Osteoblast (primary cell): ENCODE data around the gene KIAA1217. TPM values are rescaled to one million over a fixed set of nuclear protein-coding genes. Genes with fewer than 3 reads are reported as not detected.
A peak's percentile ranks its signal among the peaks of the same experiment; 100 is the strongest.

Experiments used
- DNase-seq: peaks from one replicate; pipeline ENCODE4 v3.0.0; 2011; ENCODE audit warnings: low spot score, mixed read lengths; ENCODE audit not compliant: insufficient read length; ENCODE audit errors: missing footprints
- H2AFZ ChIP-seq: 2 replicates; pipeline ENCODE4 v1.6.0; 2011; ENCODE audit warnings: mild to moderate bottlenecking, low read length
- H3K27ac ChIP-seq: 2 replicates; pipeline ENCODE4 v1.5.1; 2011; ENCODE audit warnings: mild to moderate bottlenecking, low read depth, low read length, moderate library complexity
- H3K27me3 ChIP-seq: 2 replicates; pipeline ENCODE4 v1.6.0; 2012; ENCODE audit warnings: mild to moderate bottlenecking, control low read depth, inconsistent platforms, low read length, moderate library complexity; ENCODE audit not compliant: insufficient read depth
- H3K36me3 ChIP-seq: 2 replicates; pipeline ENCODE4 v1.5.1; 2011; ENCODE audit warnings: mild to moderate bottlenecking, low read length, control low read depth, moderate library complexity; ENCODE audit not compliant: insufficient read depth
- H3K4me1 ChIP-seq: 2 replicates; pipeline ENCODE4 v1.5.1; 2011; ENCODE audit warnings: mild to moderate bottlenecking, low read length, control low read depth, moderate library complexity; ENCODE audit not compliant: insufficient read depth
- H3K4me2 ChIP-seq: 2 replicates; pipeline ENCODE4 v1.6.0; 2011; ENCODE audit warnings: mild to moderate bottlenecking, low read length; ENCODE audit not compliant: insufficient read depth
- H3K4me3 ChIP-seq: fragments of 200-600 bp; sonication (generic); 3 replicates; pipeline ENCODE4 v1.5.1; 2012; ENCODE audit warnings: mild to moderate bottlenecking, low read length, inconsistent platforms; ENCODE audit not compliant: insufficient read depth
- H3K79me2 ChIP-seq: 2 replicates; pipeline ENCODE4 v1.6.0; 2012; ENCODE audit warnings: mild to moderate bottlenecking, low read length, control low read depth, inconsistent platforms; ENCODE audit not compliant: insufficient read depth
- H3K9me3 ChIP-seq: 2 replicates; pipeline ENCODE4 v1.5.1; 2011; ENCODE audit warnings: low read depth, low read length, control low read depth
- H4K20me1 ChIP-seq: 2 replicates; pipeline ENCODE4 v1.6.0; 2012; ENCODE audit warnings: mild to moderate bottlenecking, low read length, control low read depth; ENCODE audit not compliant: insufficient read depth
- total RNA-seq: library from RNA; depleted of rRNA; stranded (reverse); fragments of >200 nt; gene quantifications from 2 replicates; pipeline ENCODE4 v1.2.3, GENCODE V29; 2012
- TF ChIP-seq, protein P1 (sequence below): IDR thresholded peaks from 2 replicates; pipeline ENCODE4 v1.5.1; 2011; ENCODE audit warnings: mild to moderate bottlenecking, low read depth, low read length, moderate library complexity; ENCODE audit errors: extremely low read depth

KIAA1217 gene
- total RNA-seq, 1 donor = 51.0 TPM

DNA sequence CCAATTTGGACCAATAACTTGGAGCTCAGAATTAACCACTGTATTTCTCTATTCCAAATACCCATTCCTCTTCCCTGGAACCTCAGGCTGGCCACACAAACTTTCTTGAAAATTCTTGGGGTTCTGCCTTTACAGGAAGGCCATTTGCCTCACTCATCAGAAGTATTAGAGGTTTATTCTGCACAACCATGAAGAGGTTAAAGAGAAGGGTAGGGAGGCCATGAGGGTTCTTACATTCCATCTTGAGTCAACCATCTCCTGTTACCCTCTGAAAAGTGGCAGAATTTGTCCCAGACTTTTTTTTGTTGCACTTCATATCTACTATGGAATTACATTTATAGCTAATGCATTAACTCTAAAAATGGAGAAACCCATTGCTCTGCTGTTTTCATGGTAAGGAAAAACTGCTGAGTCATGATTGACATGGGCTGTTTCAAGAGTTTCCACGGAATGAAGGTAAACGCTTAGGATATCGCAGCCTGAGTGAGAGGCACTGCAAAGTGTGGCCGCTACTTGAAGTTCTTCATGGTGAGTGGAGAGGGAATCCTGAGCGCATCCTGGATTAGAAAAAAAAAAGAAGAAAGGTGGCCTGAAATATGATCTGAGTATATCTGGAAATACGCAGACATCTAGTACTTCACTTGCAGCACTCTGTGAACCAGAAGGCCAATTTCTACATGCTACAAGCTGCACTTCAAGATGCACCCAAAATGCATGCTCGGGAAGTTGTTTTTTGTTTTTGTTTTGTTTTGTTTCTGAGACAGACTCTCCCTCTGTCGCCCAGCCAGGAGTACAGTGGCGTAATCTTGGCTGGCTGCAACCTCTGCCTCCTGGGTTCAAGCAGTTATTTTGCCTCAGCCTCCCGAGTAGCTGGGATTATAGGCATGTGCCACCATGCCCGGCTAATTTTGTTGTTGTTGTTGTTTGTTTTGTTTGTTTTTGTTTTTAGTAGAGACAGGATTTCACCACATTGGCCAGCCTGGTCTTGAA is 83.7 kb downstream of the KIAA1217 start:
- Histone ChIP-seq H3K4me3 (no peak overlapping the region), H3K4me1 (no peaks in the 10 kb centered on the region), H3K9me3 (no peaks in the 10 kb centered on the region), H3K27me3 (no peaks in the 10 kb centered on the region), H4K20me1 (no peaks in the 10 kb centered on the region), H2AFZ (no peak overlapping the region), H3K4me2 (no peak overlapping the region), H3K36me3 (no peaks in the 10 kb centered on the region), H3K79me2 (no peaks in the 10 kb centered on the region), H3K27ac (no peak overlapping the region)
- no peak for DNase-seq
- TF ChIP-seq, protein P1, sequence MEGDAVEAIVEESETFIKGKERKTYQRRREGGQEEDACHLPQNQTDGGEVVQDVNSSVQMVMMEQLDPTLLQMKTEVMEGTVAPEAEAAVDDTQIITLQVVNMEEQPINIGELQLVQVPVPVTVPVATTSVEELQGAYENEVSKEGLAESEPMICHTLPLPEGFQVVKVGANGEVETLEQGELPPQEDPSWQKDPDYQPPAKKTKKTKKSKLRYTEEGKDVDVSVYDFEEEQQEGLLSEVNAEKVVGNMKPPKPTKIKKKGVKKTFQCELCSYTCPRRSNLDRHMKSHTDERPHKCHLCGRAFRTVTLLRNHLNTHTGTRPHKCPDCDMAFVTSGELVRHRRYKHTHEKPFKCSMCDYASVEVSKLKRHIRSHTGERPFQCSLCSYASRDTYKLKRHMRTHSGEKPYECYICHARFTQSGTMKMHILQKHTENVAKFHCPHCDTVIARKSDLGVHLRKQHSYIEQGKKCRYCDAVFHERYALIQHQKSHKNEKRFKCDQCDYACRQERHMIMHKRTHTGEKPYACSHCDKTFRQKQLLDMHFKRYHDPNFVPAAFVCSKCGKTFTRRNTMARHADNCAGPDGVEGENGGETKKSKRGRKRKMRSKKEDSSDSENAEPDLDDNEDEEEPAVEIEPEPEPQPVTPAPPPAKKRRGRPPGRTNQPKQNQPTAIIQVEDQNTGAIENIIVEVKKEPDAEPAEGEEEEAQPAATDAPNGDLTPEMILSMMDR = no peak

DNA sequence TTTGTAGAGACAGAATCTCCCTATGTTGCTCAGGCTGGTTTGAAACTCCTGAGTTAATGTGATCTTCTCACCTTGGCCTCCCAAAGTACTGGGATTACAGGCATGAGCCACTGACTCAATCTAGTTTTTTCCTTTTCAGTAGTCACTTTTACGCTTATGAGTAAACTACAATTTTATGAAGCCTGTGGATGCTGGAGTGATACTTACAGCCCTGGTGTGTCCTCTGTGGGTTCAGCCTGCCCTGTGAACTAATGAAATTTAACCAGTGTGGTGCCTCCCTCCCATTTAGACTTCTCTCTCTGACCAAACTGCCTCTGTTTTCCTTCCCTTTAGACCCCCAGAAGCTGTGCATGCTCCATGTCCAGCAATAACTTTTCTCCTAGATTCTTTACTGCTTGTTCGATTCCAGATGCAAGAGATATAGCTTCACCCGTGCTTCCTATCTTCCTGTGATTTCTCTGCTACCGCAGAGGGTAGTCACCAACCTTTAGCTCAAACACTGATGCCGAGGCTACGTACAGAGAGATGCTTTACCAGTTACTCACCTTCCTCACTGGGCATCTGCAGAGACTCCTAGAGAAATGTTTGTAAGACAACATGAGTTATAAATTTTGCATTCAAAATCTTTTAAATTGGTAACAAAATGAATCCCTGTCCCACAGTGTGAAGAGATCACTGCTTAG is 90.8 kb downstream of the KIAA1217 start:
- Histone ChIP-seq H2AFZ (no peak overlapping the region), H3K4me3 (no peak overlapping the region), H3K36me3 (no peaks in the 10 kb centered on the region), H4K20me1 (no peaks in the 10 kb centered on the region), H3K4me1 (no peaks in the 10 kb centered on the region), H3K4me2 (no peak overlapping the region), H3K27ac (peak overlapping the region; percentile 8), H3K79me2 (no peaks in the 10 kb centered on the region), H3K27me3 (no peaks in the 10 kb centered on the region), H3K9me3 (no peaks in the 10 kb centered on the region)
- TF ChIP-seq, protein P1 = no peak
- no peak for DNase-seq

DNA sequence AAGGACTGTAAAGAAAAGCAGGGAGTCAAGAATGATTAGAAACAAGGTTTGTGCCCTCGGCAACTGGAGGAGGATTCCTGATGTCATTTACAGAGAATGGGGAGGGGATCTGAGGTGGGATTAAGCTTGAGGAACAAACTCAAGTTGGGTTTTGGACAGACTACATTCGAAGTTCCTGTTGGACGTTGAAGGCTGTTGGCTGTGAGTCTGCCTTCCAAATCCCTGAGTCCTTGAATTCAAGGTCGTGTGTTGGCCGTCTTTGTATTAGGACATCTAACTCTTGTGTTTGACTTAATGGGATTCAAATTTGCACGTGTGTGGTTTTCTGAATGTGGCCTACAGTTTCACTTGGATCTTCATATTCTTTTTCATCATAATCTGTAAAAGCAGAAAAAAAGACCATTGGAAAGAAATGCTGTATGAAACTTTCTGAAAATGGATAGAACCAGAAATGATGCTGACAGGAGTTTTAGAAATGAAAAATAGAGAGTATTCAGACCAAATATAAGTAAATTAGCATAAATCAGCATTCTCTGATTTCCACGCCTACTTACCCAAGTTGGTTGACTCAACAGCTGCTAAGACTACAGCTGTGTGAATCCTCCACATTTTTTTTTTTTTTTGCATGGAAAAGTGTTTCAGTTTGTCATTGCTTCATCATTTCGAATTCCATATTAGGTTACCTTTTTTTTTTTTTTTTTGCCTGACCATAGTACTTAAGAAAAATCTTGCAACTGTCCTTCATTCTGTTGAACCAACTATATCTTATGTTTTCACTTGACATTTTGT is 94.8 kb downstream of the KIAA1217 start:
- Histone ChIP-seq H3K27me3 (no peaks in the 10 kb centered on the region), H3K9me3 (no peaks in the 10 kb centered on the region), H3K4me3 (no peak overlapping the region), H3K27ac (no peak overlapping the region), H2AFZ (no peak overlapping the region), H3K79me2 (no peaks in the 10 kb centered on the region), H3K4me2 (no peak overlapping the region), H3K36me3 (no peaks in the 10 kb centered on the region), H4K20me1 (no peaks in the 10 kb centered on the region), H3K4me1 (no peaks in the 10 kb centered on the region)
- no peak for DNase-seq
- TF ChIP-seq, protein P1 = no peak
